H1 (cell line): ENCODE results near the gene ALDH1A2. TPM values are rescaled to one million over a fixed set of nuclear protein-coding genes. Genes with fewer than 3 reads are reported as not detected.

Source experiments
- CTCF ChIA-PET: fragments of 300-600 bp; sonication (Branson Sonifier 250); formaldehyde crosslinking; loops from one replicate; lab custom pipeline; 2021; ENCODE audit not compliant: partially characterized antibody; lab: Charles Lee
- POLR2A ChIA-PET: fragments of 300-600 bp; sonication (Branson Sonifier 250); formaldehyde crosslinking; loops from one replicate; lab custom pipeline; 2021; ENCODE audit warnings: inconsistent platforms; ENCODE audit not compliant: partially characterized antibody; lab: Charles Lee
- DNase-seq, 2 experiments: peaks; one replicate each; pipeline versions ENCODE4 v3.0.0 to v3.0.0-alpha.2; 2010 to 2022; ENCODE audit warnings: low spot score in 2 of 2, low read depth in 1 of 2, mixed read lengths in 1 of 2
- FAIRE-seq: peaks from 2 replicates; lab custom pipeline; 2011; peaks lifted over from hg19 to GRCh38; lab: Jason Lieb, UNC
- H2AFZ ChIP-seq: 2 replicates; pipeline ENCODE4 v1.8.1; 2012; ENCODE audit warnings: low read length, inconsistent platforms
- H2AK5ac ChIP-seq: 2 replicates; pipeline ENCODE4 v1.6.1; 2013; ENCODE audit warnings: low read depth, low read length
- H2BK120ac ChIP-seq: replicated peaks from 2 replicates; pipeline ENCODE3; 2013; ENCODE audit warnings: low read depth, low read length, inconsistent platforms
- H2BK12ac ChIP-seq: 2 replicates; pipeline ENCODE4 v1.6.1; 2013; ENCODE audit warnings: low read depth, low read length
- H2BK15ac ChIP-seq: 2 replicates; pipeline ENCODE4 v1.6.1; 2013; ENCODE audit warnings: low read length
- H2BK20ac ChIP-seq: 2 replicates; pipeline ENCODE4 v1.6.1; 2013; ENCODE audit warnings: low read length
- H2BK5ac ChIP-seq: 2 replicates; pipeline ENCODE4 v1.6.1; 2013; ENCODE audit warnings: low read depth, low read length
- H3K14ac ChIP-seq: 2 replicates; pipeline ENCODE4 v1.6.1; 2013; ENCODE audit warnings: inconsistent platforms; ENCODE audit not compliant: insufficient read length
- H3K18ac ChIP-seq: 2 replicates; pipeline ENCODE4 v1.6.1; 2013; ENCODE audit warnings: low read length; ENCODE audit errors: extremely low read depth
- H3K23ac ChIP-seq: 2 replicates; pipeline ENCODE4 v1.6.1; 2013; ENCODE audit warnings: inconsistent platforms; ENCODE audit not compliant: insufficient read length
- H3K23me2 ChIP-seq: 2 replicates; pipeline ENCODE4 v1.6.1; 2013; ENCODE audit warnings: low read depth, low read length
- H3K27ac ChIP-seq: 2 replicates; pipeline ENCODE4 v1.6.1; 2011; ENCODE audit warnings: low read depth, low read length, inconsistent platforms
- H3K27me3 ChIP-seq, 4 experiments: replicated peaks in 1 of 4; 1 replicate in 1 of 4; 2 replicates in 3 of 4; pipeline versions ENCODE4 v1.6.1 to v1.8.1; 2011 to 2013; ENCODE audit warnings: low read length in 3 of 4, mild to moderate bottlenecking in 3 of 4, inconsistent platforms in 2 of 4, mixed read lengths in 2 of 4, moderate library complexity in 1 of 4; ENCODE audit not compliant: control insufficient read depth in 3 of 4, insufficient read depth in 3 of 4; ENCODE audit errors: extremely low read depth in 1 of 4
- H3K36me3 ChIP-seq, 4 experiments: 2 replicates each; pipeline versions ENCODE4 v1.6.1 to v1.8.1; 2011 to 2013; ENCODE audit warnings: mild to moderate bottlenecking in 4 of 4, low read length in 3 of 4, moderate library complexity in 2 of 4, control low read depth in 1 of 4, inconsistent platforms in 1 of 4; ENCODE audit not compliant: insufficient read depth in 4 of 4, control insufficient read depth in 2 of 4
- H3K4ac ChIP-seq: replicated peaks from 2 replicates; pipeline ENCODE3; 2013; ENCODE audit warnings: low read length, low read depth, mixed read lengths, inconsistent platforms; ENCODE audit not compliant: insufficient read length
- H3K4me1 ChIP-seq, 4 experiments: replicated peaks in 1 of 4; 1 replicate in 1 of 4; 2 replicates in 3 of 4; pipeline versions ENCODE4 v1.6.1 to v1.8.1; 2011 to 2013; ENCODE audit warnings: low read length in 3 of 4, inconsistent platforms in 2 of 4, mixed read lengths in 1 of 4; ENCODE audit not compliant: insufficient read depth in 4 of 4, control insufficient read depth in 3 of 4
- H3K4me2 ChIP-seq, 2 experiments: 2 replicates each; pipeline versions ENCODE4 v1.6.1 to v1.8.1; 2011 to 2013; ENCODE audit warnings: low read depth in 2 of 2, low read length in 2 of 2, control low read depth in 1 of 2, inconsistent platforms in 1 of 2, mild to moderate bottlenecking in 1 of 2; ENCODE audit not compliant: insufficient read depth in 1 of 2
- H3K4me3 ChIP-seq, 4 experiments: fragments of 200-600, 300-600 bp in 1 of 4; sonication (generic), shearing (Covaris generic), sonication (Bioruptor Twin) in 1 of 4; 2 replicates each; pipeline versions ENCODE4 v1.5.1 to v1.8.1; 2011 to 2016; ENCODE audit warnings: low read length in 4 of 4, low read depth in 3 of 4, control low read depth in 2 of 4, inconsistent platforms in 2 of 4, mild to moderate bottlenecking in 2 of 4, mixed read lengths in 1 of 4, moderate library complexity in 1 of 4; ENCODE audit not compliant: insufficient read depth in 2 of 4; ENCODE audit errors: extremely low read depth in 1 of 4
- H3K56ac ChIP-seq: replicated peaks from 2 replicates; pipeline ENCODE3; 2013; ENCODE audit warnings: low read depth, mild to moderate bottlenecking, mixed read lengths, low read length, inconsistent platforms; ENCODE audit not compliant: insufficient read length
- H3K79me1 ChIP-seq: 2 replicates; pipeline ENCODE4 v1.6.1; 2013; ENCODE audit warnings: low read depth, low read length, control low read depth
- H3K79me2 ChIP-seq, 2 experiments: 2 replicates each; pipeline versions ENCODE4 v1.6.1 to v1.8.1; 2012 to 2013; ENCODE audit warnings: low read length in 2 of 2, mild to moderate bottlenecking in 2 of 2, inconsistent platforms in 1 of 2; ENCODE audit not compliant: insufficient read depth in 2 of 2, control insufficient read depth in 1 of 2
- H3K9ac ChIP-seq, 4 experiments: replicated peaks in 1 of 4; 1 replicate in 1 of 4; 2 replicates in 3 of 4; pipeline versions ENCODE4 v1.6.1 to v1.8.1; 2011 to 2013; ENCODE audit warnings: low read depth in 3 of 4, low read length in 3 of 4, control low read depth in 2 of 4, mild to moderate bottlenecking in 2 of 4, moderate library complexity in 2 of 4, inconsistent platforms in 1 of 4; ENCODE audit errors: extremely low read depth in 1 of 4
- H3K9me3 ChIP-seq, 2 experiments: 2 replicates each; pipeline versions ENCODE4 v1.6.1 to v1.8.1; 2012 to 2013; ENCODE audit warnings: mild to moderate bottlenecking in 2 of 2, moderate library complexity in 2 of 2, control low read depth in 1 of 2, inconsistent platforms in 1 of 2, low read depth in 1 of 2, low read length in 1 of 2, mixed read lengths in 1 of 2; ENCODE audit not compliant: insufficient read depth in 2 of 2
- H4K20me1 ChIP-seq, 2 experiments: replicated peaks in 1 of 2; 2 replicates each; pipeline versions ENCODE3 to v1.8.1; 2011 to 2013; ENCODE audit warnings: inconsistent platforms in 2 of 2, low read length in 2 of 2, mild to moderate bottlenecking in 1 of 2; ENCODE audit not compliant: insufficient read depth in 2 of 2, control insufficient read depth in 1 of 2
- H4K5ac ChIP-seq: 2 replicates; pipeline ENCODE4 v1.6.1; 2013; ENCODE audit warnings: low read length, low read depth, mixed read lengths, inconsistent platforms; ENCODE audit not compliant: insufficient read length
- H4K8ac ChIP-seq: 2 replicates; pipeline ENCODE4 v1.8.0; 2013; ENCODE audit warnings: mild to moderate bottlenecking, moderate library complexity, low read length, inconsistent platforms; ENCODE audit not compliant: insufficient read depth; ENCODE audit errors: extremely low read depth
- H4K91ac ChIP-seq: replicated peaks from 2 replicates; pipeline ENCODE3; 2013; ENCODE audit warnings: low read length, mixed read lengths, inconsistent platforms; ENCODE audit not compliant: insufficient read length
- BACH1 ChIP-seq: IDR thresholded peaks from 2 replicates; pipeline ENCODE4 v1.6.1; 2012; ENCODE audit warnings: low read length, improper control_type of control experiment
- CBX5 ChIP-seq: fragments of 300-800, 300-1000 bp; sonication (generic); IDR thresholded peaks from 2 replicates; pipeline ENCODE4 v1.7.1; 2016; ENCODE audit warnings: antibody characterized with exemption, low read length, low read depth
- CEBPB ChIP-seq: IDR thresholded peaks from 2 replicates; pipeline ENCODE4 v1.6.1; 2012; ENCODE audit warnings: low read depth, low read length
- EGR1 ChIP-seq: IDR thresholded peaks from 2 replicates; pipeline ENCODE4 v1.6.1; 2011; ENCODE audit warnings: low read depth, low read length, borderline replicate concordance
- EZH2 ChIP-seq: fragments of 200-600 bp; sonication (generic); IDR thresholded peaks from 2 replicates; pipeline ENCODE4 v1.7.1; 2012; ENCODE audit warnings: low read depth, mild to moderate bottlenecking, moderate library complexity, low read length, inconsistent platforms; ENCODE audit not compliant: severe bottlenecking
- HDAC6 ChIP-seq: IDR thresholded peaks from one replicate; pipeline ENCODE4 v1.7.1; 2012; ENCODE audit warnings: low read depth, mild to moderate bottlenecking, inconsistent platforms, low read length, moderate library complexity
- POLR2A ChIP-seq, 2 experiments: IDR thresholded peaks; 1 replicate in 1 of 2; 2 replicates in 1 of 2; pipeline ENCODE4 v1.6.1; 2011; ENCODE audit warnings: low read depth in 2 of 2, low read length in 2 of 2, mild to moderate bottlenecking in 2 of 2; ENCODE audit errors: control extremely low read depth in 1 of 2
- RAD21 ChIP-seq, 2 experiments: IDR thresholded peaks in 1 of 2; conservative IDR thresholded peaks in 1 of 2; 2 replicates each; pipeline ENCODE4 v1.6.1; 2011; ENCODE audit warnings: low read depth in 2 of 2, low read length in 2 of 2, improper control_type of control experiment in 1 of 2, inconsistent platforms in 1 of 2, mild to moderate bottlenecking in 1 of 2, moderate library complexity in 1 of 2
- RXRA ChIP-seq: IDR thresholded peaks from 2 replicates; pipeline ENCODE4 v1.6.1; 2011; ENCODE audit warnings: low read depth, mild to moderate bottlenecking, low read length, moderate library complexity; ENCODE audit not compliant: insufficient read depth
- SAP30 ChIP-seq: fragments of 300-600 bp; sonication (generic); IDR thresholded peaks from 2 replicates; pipeline ENCODE4 v1.7.1; 2012; ENCODE audit warnings: low read length, moderate library complexity, mild to moderate bottlenecking, inconsistent platforms; ENCODE audit not compliant: insufficient read depth, insufficient replicate concordance
- SP2 ChIP-seq: IDR thresholded peaks from 2 replicates; pipeline ENCODE4 v1.6.1; 2012; ENCODE audit warnings: mild to moderate bottlenecking, low read length, inconsistent platforms
- TEAD4 ChIP-seq: IDR thresholded peaks from 2 replicates; pipeline ENCODE4 v1.6.1; 2012; ENCODE audit warnings: low read depth, low read length, inconsistent platforms, mixed read lengths
- WGBS, 2 experiments: shearing (Covaris generic) in 1 of 2; methylation state at CpG; one replicate each; pipeline versions ENCODE4 v1.1.6 to v1.1.7; 2013 to 2015; ENCODE audit warnings: low lambda C conversion rate in 2 of 2, mixed read lengths in 2 of 2, inconsistent platforms in 1 of 2, low coverage in 1 of 2, missing lambda C conversion rate in 1 of 2; ENCODE audit not compliant: insufficient replicate concordance in 2 of 2, insufficient coverage in 1 of 2, insufficient read length in 1 of 2; ENCODE audit errors: extremely low coverage in 1 of 2, missing lambda C conversion rate in 1 of 2; 5-methylcytosine and 5-hydroxymethylcytosine counted together
- polyA plus RNA-seq, 7 experiments: library from polyadenylated mRNA; depleted of rRNA in 3 of 7; stranded (reverse) in 5 of 7; unstranded in 2 of 7; fragments of >200 nt in 5 of 7; fragments of 200-250 nt in 2 of 7; gene quantifications; 1 replicate in 5 of 7; 2 replicates in 1 of 7; 4 replicates in 1 of 7; pipeline versions ENCODE4 v1.2.1 to v1.2.3, GENCODE V29; 2011 to 2013; ENCODE audit warnings: missing spikeins in 2 of 7, mixed read lengths in 2 of 7
- total RNA-seq: library from RNA; stranded (reverse); fragmentation: NEBNext Ultra II Directional; extraction: Animal tissue kit (Norgen Biotek cat#: 25700); gene quantifications from 2 replicates; pipeline ENCODE4 v1.2.1, GENCODE V29; 2021

Gene ALDH1A2
- total and polyA plus RNA-seq, 2 of the 8 experiments (the other 6 are each of a cell fraction or from before 2014, with no cell fraction given), result 0.06 to 0.24 TPM

DNA sequence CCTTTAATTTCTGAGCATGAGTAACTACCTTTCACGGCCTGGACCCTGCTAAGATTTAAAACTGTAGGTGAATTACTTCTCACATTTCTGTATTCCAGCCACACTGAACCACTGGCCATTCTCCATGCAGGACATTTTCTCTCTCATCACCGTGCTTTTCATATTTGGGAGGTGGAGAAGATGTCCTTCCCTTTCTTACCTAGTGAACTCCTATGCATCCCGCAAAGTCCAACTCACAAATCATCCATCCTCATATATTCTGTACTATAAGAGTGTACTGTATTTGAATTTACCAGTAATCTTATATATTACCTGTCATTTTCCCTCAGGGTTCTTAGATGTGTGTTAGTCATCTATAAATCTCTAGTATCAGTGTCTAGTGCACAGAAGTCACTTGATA, 139.9 kb downstream of the ALDH1A2 start:
- no peak overlapping the region for H3K56ac ChIP-seq
- no peak overlapping the region for H3K4me2 ChIP-seq
- H4K8ac ChIP-seq, result no peak overlapping the region
- H3K27ac ChIP-seq, result no peak overlapping the region
- WGBS, 2 experiments, result 86% methylated on average over 3 of the region's 3 CpGs; no CpG with 5 or more reads in 1 of the 2 experiments
- H2BK15ac ChIP-seq, result no peak overlapping the region
- no peak overlapping the region for H3K14ac ChIP-seq
- no peaks in the 10 kb centered on the region for H3K79me1 ChIP-seq
- H2AK5ac ChIP-seq, result no peak overlapping the region
- ChIA-PET CTCF (interaction anchor here (1.0 kb wide), 1 partner anchor 10 kb away, joined by 3 read pairs; no protein-coding TSS in a partner anchor), POLR2A (no interaction called here)
- H2BK12ac ChIP-seq, result no peak overlapping the region
- H4K91ac ChIP-seq, result no peak overlapping the region
- no peaks in the 10 kb centered on the region for H3K9me3 ChIP-seq
- H2AFZ ChIP-seq, result no peak overlapping the region
- H3K23me2 ChIP-seq, result no peaks in the 10 kb centered on the region
- H3K9ac ChIP-seq, result no peak overlapping the region
- DNase-seq (no peak), FAIRE-seq (no peak)
- H4K5ac ChIP-seq, result no peak overlapping the region
- H2BK120ac ChIP-seq, result no peak overlapping the region
- H3K23ac ChIP-seq, result no peak overlapping the region
- no peaks in the 10 kb centered on the region for H3K79me2 ChIP-seq
- H3K18ac ChIP-seq, result no peak overlapping the region
- H3K4ac ChIP-seq, result no peak overlapping the region
- H2BK5ac ChIP-seq, result no peak overlapping the region
- peaks cover 0 to 1% (median 0%) of the 10 kb centered on the region in 4 experiments; a peak in 1 of 7 replicates for H3K27me3 ChIP-seq
- no peaks in the 10 kb centered on the region for H4K20me1 ChIP-seq
- H3K36me3 ChIP-seq, result no peaks in the 10 kb centered on the region
- no peaks in the 10 kb centered on the region for H3K4me1 ChIP-seq
- no peak overlapping the region for H2BK20ac ChIP-seq
- H3K4me3 ChIP-seq, result no peak overlapping the region
- TF ChIP-seq EZH2 (no peak), EGR1 (no peak), CEBPB (no peak), SP2 (no peak), SAP30 (no peak), RXRA (no peak), BACH1 (no peak), POLR2A (IDR thresholded peaks at IDR 0.05; ENCODE audit: control extremely low read depth in 1 of 2, low read depth in 2 of 2, low read length in 2 of 2) (no peak), TEAD4 (no peak), HDAC6 (no peak), CBX5 (no peak), RAD21 (IDR thresholded peaks at IDR 0.05 in 1 of 2, conservative IDR thresholded peaks at IDR 0.05 in 1 of 2; ENCODE audit: low read depth in 2 of 2, low read length in 2 of 2) (no peak)
